ENCODE data around the gene REXO5.
"Not testable (repeated sequence)": the region's sequence is repeated elsewhere in the genome, so short reads cannot be mapped to it uniquely, and the experiment has no call there.

Gene REXO5

GRCh38 chr16:20801278-20801677 lies 5.0 kb upstream of the REXO5 start:
- DNase-seq, result no peak

DNA sequence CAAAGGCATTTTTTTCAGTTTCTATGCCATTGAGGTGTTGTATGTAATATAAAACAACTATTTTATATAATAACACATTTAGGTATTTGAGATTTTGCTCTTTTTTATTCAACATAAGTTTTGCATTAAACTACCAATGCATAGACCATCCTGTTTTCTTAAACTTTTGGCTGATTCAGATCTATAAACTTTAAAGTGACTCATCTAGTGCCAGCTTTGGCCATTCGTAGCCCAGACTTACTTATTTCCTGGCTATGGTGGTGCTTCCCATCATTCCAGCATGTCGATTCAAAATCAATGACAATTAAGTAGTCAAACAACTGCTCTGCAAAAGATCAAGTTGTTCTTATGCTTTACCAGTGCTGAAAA lies 3.2 kb upstream of the REXO5 start:
- no peak for DNase-seq

GRCh38 chr16:20803561-20804214 lies 2.6 kb upstream of the REXO5 start:
- no peak for DNase-seq

- DNase-seq, result not testable (repeated sequence)
Measured at GRCh38 chr16:20805684-20806167, 601 bp upstream of the REXO5 start.

DNA sequence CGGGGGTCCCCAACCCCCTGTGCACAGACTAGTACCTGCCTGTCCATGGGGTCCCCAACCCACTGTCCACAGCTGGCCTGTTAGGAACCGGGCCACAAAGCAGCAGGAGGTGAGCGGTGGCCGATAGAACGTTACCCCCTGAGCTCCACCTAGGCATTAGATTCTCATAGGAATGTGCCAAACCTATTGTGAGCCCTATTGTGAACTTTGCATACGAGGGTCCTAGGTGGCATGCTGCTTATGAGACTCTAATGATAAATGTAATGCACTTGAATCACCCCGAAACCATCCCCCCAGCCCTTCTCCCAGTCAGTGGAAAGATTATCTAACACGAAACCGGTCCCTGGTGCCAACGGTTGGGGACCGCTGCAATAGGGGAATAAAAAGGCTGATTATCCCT lies 1.5 kb downstream of the REXO5 start:
- DNase-seq, result no peak

- DNase-seq, result no peak
Measured at GRCh38 chr16:20811889-20812439, 5.6 kb downstream of the REXO5 start.

DNA sequence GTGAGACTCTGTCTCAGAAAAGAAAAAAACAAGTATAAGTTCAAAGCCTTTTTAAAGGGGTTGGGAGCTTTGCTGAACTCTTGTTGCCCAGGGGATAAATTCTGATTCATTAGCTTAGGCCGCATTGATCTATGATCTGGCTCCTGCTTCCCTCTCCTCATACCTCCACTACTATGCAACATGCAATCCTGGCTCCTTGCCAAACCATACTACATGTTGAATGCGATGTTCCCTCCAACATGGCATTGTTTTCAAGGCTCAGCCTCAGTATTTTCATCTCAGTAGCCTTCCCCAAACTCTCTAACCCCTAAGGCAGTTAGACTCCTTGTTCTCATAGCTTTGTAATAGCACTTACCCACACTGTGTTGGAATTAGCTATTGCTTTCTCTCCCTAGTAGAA lies 6.2 kb downstream of the REXO5 start:
- no peak for DNase-seq

- DNase-seq, result no peak
Measured at GRCh38 chr16:20814784-20815183, 8.5 kb downstream of the REXO5 start.

- no peak for DNase-seq
Measured at GRCh38 chr16:20818929-20819585, 12.7 kb downstream of the REXO5 start.

- no peak for DNase-seq
Measured at GRCh38 chr16:20821682-20822081, 15.4 kb downstream of the REXO5 start.

DNA sequence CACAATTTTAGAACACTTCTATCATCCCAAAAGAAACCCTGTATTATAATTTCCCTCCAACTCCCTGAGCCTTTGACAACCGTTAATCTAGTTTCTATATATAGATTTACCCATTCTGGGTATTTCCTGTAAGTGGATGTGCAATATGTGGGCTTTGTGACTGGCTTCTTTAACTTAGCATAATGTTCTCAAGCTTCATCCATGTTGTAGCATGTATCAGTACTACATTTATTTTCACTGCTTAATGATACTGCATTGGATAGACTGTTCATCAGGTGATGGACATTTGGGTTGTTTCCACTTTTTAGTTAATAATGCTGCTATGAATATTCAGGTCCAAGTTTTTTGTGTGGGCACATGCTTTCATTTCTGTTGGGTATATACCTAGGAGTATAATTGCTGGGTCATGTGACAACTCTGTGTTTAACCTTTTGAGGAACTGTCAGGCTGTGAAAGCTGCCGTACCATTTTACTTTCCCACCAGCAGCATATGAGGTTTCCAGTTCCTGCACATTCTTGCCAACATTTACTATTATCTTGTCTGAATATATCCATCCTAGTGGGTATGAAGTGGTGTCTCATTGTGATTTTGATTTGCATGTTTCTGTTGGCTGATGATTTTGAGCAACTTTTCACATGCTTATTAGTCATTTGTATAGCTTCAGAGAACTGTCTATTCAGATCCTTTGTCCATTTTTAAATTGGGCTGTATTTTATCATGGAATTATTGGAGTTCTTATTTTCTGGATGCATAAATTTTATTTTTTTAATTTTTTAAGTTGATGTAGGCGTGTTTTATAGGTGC lies 16.4 kb downstream of the REXO5 start:
- DNase-seq, result no peak

GRCh38 chr16:20826039-20826566 lies 19.8 kb downstream of the REXO5 start:
- DNase-seq, result no peak

DNA sequence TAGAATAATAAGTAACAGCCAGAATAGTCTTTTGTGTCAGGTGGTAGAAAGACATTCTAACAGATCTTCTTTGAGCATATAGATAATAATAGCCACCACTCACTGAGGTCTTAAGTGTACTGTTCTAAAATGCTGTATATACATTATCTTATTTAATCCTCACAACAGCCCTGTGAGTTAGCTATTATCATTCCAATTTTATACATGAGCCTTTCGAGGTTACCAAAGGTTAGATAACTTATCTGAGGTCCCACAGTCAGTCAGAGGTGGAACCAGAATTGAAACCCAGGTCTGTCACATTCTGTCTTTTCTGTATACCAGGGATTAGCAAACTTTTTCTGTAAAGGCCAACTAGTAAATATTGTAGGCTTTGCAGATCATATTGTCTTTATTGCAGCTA lies 23.2 kb downstream of the REXO5 start:
- no peak for DNase-seq

GRCh38 chr16:20830372-20830771 lies 24.0 kb downstream of the REXO5 start:
- DNase-seq, result no peak

GRCh38 chr16:20833086-20833485 lies 26.8 kb downstream of the REXO5 start:
- DNase-seq, result no peak

DNA sequence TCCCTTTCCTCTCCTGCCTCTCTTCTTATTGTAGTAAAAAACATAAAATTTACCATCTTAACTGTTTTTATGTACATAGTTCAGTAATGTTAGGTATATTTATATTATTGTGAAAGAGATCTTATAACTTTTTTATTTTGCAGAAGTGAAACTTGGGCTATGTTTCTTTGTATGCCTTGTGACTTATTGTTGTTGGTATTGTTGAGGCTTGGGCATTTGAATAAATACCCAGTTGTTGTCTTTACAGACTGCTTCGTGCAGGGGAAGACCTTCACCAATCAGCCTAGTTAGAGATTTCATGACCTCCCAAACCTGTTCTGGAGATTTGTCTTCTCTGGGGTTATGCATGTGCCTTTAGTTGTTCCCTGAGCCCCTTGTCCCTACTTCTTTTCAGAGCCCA lies 31.9 kb downstream of the REXO5 start:
- no peak for DNase-seq

- DNase-seq, result no peak
Measured at GRCh38 chr16:20839504-20839903, 33.2 kb downstream of the REXO5 start.

- DNase-seq, result no peak
Measured at GRCh38 chr16:20844054-20844453, 37.7 kb downstream of the REXO5 start.

DNA sequence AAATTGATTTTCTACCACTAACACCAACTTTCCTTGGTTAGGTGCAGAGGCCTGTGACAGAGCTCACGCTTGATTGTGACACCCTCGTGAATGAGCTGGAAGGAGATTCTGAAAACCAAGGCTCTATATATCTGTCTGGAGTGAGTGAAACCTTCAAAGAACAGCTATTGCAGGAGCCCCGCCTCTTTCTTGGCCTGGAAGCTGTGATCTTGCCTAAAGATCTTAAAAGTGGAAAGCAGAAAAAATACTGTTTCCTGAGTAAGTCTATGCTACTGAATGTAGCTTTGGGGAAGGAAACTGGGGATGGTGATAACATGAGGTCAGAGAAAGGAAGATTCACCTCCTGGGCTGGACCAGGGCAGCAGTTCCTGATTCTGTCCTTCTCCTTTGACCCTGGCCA lies 38.3 kb downstream of the REXO5 start:
- peak; percentile 30 for DNase-seq

DNA sequence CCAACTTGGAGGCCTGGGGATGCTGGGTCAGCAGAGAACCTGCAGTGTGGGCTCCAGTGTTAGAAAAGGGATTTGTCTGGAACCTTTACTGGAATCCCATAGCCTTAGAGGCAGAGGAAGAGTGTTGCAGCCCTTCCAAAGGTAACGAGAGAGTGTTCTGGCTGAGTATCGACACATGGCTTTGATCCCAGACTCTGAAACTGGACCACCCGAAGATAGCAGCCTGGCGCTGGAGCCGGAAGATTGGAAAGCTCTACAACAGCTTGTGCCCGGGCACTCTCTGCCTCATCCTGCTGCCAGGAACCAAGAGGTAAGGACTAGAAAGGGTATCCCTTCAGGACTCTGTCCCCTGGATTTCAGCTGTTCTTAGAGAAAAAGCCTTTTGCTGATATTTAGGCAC lies 39.7 kb downstream of the REXO5 start:
- DNase-seq, result no peak

- DNase-seq, result no peak
Measured at GRCh38 chr16:20846551-20846950, 40.2 kb downstream of the REXO5 start.

GRCh38 chr16:20847550-20847949 lies 41.2 kb downstream of the REXO5 start:
- DNase-seq, result no peak

All from stimulated activated CD8-positive, alpha-beta memory T cell treated with anti-CD3 and anti-CD28 coated beads, Interleukin-4, amount 100 ng/mL, for 48 hours (primary cell).